HEK293 (cell line): ENCODE measurements around the gene TIAL1.

ENCODE experiments used
- CTCF ChIA-PET: fragments of 350-600 bp; formaldehyde crosslinking; extraction: SDS; loops from one replicate; lab custom pipeline; 2021; ENCODE audit warnings: antibody characterized with exemption; lab: Yijun Ruan, JAX
- POLR2A ChIA-PET: fragments of 300-600 bp; formaldehyde crosslinking; extraction: SDS; loops from one replicate; lab custom pipeline; 2020; ENCODE audit warnings: antibody characterized with exemption, inconsistent platforms; lab: Yijun Ruan, JAX
- H3K27ac ChIP-seq: fragments of 200-500 bp; sonication (Bioruptor generic); 2 replicates; pipeline ENCODE4 v1.5.1; 2014; ENCODE audit warnings: low read depth, low read length, control low read depth, inconsistent platforms; ENCODE audit errors: extremely low read depth
- H3K36me3 ChIP-seq, 2 experiments: fragments of 200-500 bp in 1 of 2; sonication (Bioruptor generic) in 1 of 2; 1 replicate in 1 of 2; 2 replicates in 1 of 2; pipeline ENCODE4 v1.5.1; 2014 to 2017; ENCODE audit warnings: inconsistent platforms in 2 of 2, low read length in 2 of 2; ENCODE audit not compliant: control insufficient read depth in 2 of 2, insufficient read depth in 1 of 2
- H3K4me1 ChIP-seq: fragments of 200-500 bp; sonication (Bioruptor generic); 2 replicates; pipeline ENCODE4 v1.5.1; 2014; ENCODE audit warnings: mild to moderate bottlenecking, low read length, inconsistent platforms; ENCODE audit not compliant: control insufficient read depth, insufficient read depth
- H3K4me3 ChIP-seq: 2 replicates; pipeline ENCODE4 v1.5.1; 2011; ENCODE audit warnings: low read depth, mild to moderate bottlenecking, control low read depth, low read length, moderate library complexity
- H3K9me3 ChIP-seq: fragments of 200-500 bp; sonication (Bioruptor generic); 2 replicates; pipeline ENCODE4 v1.5.1; 2014; ENCODE audit warnings: low read depth, low read length, inconsistent platforms; ENCODE audit not compliant: control insufficient read depth, insufficient read depth
- BCL11A ChIP-seq: fragments of 450-650 bp; formaldehyde crosslinking; IDR thresholded peaks from 2 replicates; pipeline ENCODE4 v1.5.1; 2016; ENCODE audit warnings: low read depth, missing biosample characterization, missing genetic modification characterization
- CTCF ChIP-seq: fragments of 450-650 bp; formaldehyde crosslinking; IDR thresholded peaks from 2 replicates; pipeline ENCODE4 v1.5.1; 2016; ENCODE audit warnings: missing biosample characterization, missing genetic modification characterization
- HIC1 ChIP-seq: fragments of 450-650 bp; formaldehyde crosslinking; IDR thresholded peaks from 2 replicates; pipeline ENCODE4 v1.5.1; 2016; ENCODE audit warnings: missing biosample characterization, missing genetic modification characterization
- SP3 ChIP-seq: fragments of 450-650 bp; formaldehyde crosslinking; IDR thresholded peaks from 2 replicates; pipeline ENCODE4 v1.5.1; 2016; ENCODE audit warnings: missing biosample characterization, missing genetic modification characterization
- ZBTB10 ChIP-seq: fragments of 450-650 bp; formaldehyde crosslinking; IDR thresholded peaks from 2 replicates; pipeline ENCODE4 v1.5.1; 2016; ENCODE audit warnings: missing biosample characterization, missing genetic modification characterization
- ZBTB26 ChIP-seq: fragments of 450-650 bp; formaldehyde crosslinking; optimal IDR thresholded peaks from 2 replicates; pipeline ENCODE3; 2016; ENCODE audit warnings: missing biosample characterization, mild to moderate bottlenecking, missing genetic modification characterization
- ZBTB44 ChIP-seq: fragments of 450-650 bp; IDR thresholded peaks from 2 replicates; pipeline ENCODE4 v1.5.1; 2018; ENCODE audit warnings: missing biosample characterization, mild to moderate bottlenecking, missing genetic modification characterization
- ZBTB7A ChIP-seq: fragments of 450-650 bp; formaldehyde crosslinking; IDR thresholded peaks from 2 replicates; pipeline ENCODE4 v1.5.1; 2016; ENCODE audit warnings: low read depth, missing biosample characterization, missing genetic modification characterization
- ZFHX2 ChIP-seq: fragments of 450-650 bp; formaldehyde crosslinking; conservative IDR thresholded peaks from 2 replicates; pipeline ENCODE4 v1.5.1; 2016; ENCODE audit warnings: missing biosample characterization, missing genetic modification characterization
- ZNF10 ChIP-seq: fragments of 450-650 bp; formaldehyde crosslinking; IDR thresholded peaks from 2 replicates; pipeline ENCODE4 v1.5.1; 2017; ENCODE audit warnings: missing biosample characterization, missing genetic modification characterization
- ZNF19 ChIP-seq: fragments of 450-650 bp; formaldehyde crosslinking; IDR thresholded peaks from 2 replicates; pipeline ENCODE4; 2016; ENCODE audit warnings: missing biosample characterization, missing genetic modification characterization, low read depth
- ZNF394 ChIP-seq: fragments of 450-650 bp; formaldehyde crosslinking; IDR thresholded peaks from 2 replicates; pipeline ENCODE4 v1.5.1; 2016; ENCODE audit warnings: missing biosample characterization, missing genetic modification characterization, mild to moderate bottlenecking, moderate library complexity, borderline replicate concordance
- ZNF639 ChIP-seq: fragments of 450-650 bp; formaldehyde crosslinking; IDR thresholded peaks from 2 replicates; pipeline ENCODE4 v1.5.1; 2016; ENCODE audit warnings: missing biosample characterization, missing genetic modification characterization
- ZNF658 ChIP-seq: fragments of 450-650 bp; formaldehyde crosslinking; IDR thresholded peaks from 2 replicates; pipeline ENCODE4; 2016; ENCODE audit warnings: missing biosample characterization, missing genetic modification characterization
- ZNF704 ChIP-seq: fragments of 450-650 bp; formaldehyde crosslinking; IDR thresholded peaks from 2 replicates; pipeline ENCODE4 v1.5.1; 2016; ENCODE audit warnings: missing biosample characterization, missing genetic modification characterization

The TIAL1 gene

GRCh38 chr10:119638982-119639381, 42.2 kb upstream of the TIAL1 start:
- CTCF ChIA-PET = interaction anchor here (0.7 to 1.2 kb wide), 2 partner anchors 10 to 12 kb away, joined by 3 to 4 read pairs; partner anchors contain the start of gene BAG3
- no peaks in the 10 kb centered on the region for H3K36me3 ChIP-seq
- H3K4me1 ChIP-seq = no peaks in the 10 kb centered on the region
- no peak overlapping the region for H3K27ac ChIP-seq
- no peaks in the 10 kb centered on the region for H3K9me3 ChIP-seq
- POLR2A ChIA-PET = no interaction called here
- H3K4me3 ChIP-seq = no peak overlapping the region
- TF ChIP-seq HIC1 (tag by site-specific recombination) (no peak), SP3 (no peak), ZFHX2 (tag by site-specific recombination) (no peak), BCL11A (tag by site-specific recombination) (no peak), ZBTB10 (no peak), ZNF639 (tag by site-specific recombination) (no peak), ZBTB7A (tag by site-specific recombination) (no peak), ZNF394 (tag by site-specific recombination) (no peak), ZBTB26 (no peak), CTCF (tag by site-specific recombination) (no peak), ZNF704 (no peak), ZNF10 (tag by site-specific recombination) (no peak), ZNF19 (no peak), ZNF658 (no peak), ZBTB44 (tag by site-specific recombination) (no peak)
